K562 (cell line): ENCODE results near the gene ARHGAP18. TPM values are rescaled to one million over a fixed set of nuclear protein-coding genes. Genes with fewer than 3 reads are reported as not detected.

ENCODE experiments used
- CEBPG ChIP-seq, 3 experiments: fragments of 200-800 bp in 1 of 3; sonication (Bioruptor generic) in 1 of 3; sonication (generic) in 1 of 3; formaldehyde crosslinking in 1 of 3; IDR thresholded peaks in 2 of 3; conservative IDR thresholded peaks in 1 of 3; 2 replicates each; pipeline versions ENCODE4 v1.6.1 to v1.8.0; 2016 to 2022; ENCODE audit warnings: missing compliant biosample characterization in 2 of 3, missing genetic modification characterization in 2 of 3, mild to moderate bottlenecking in 1 of 3, missing genetic modification reagents in 1 of 3
- CSDE1 ChIP-seq, 2 experiments: fragments of 450-650 bp; IDR thresholded peaks; 2 replicates each; pipeline ENCODE4 v1.6.1; 2016; ENCODE audit warnings: mild to moderate bottlenecking in 1 of 2
- CTBP1 ChIP-seq: fragments of 450-650 bp; IDR thresholded peaks from 2 replicates; pipeline ENCODE4 v1.6.1; 2016; ENCODE audit warnings: borderline replicate concordance
- ESRRB ChIP-seq: fragments of 250-450 bp; sonication (Bioruptor Pico); IDR thresholded peaks from 2 replicates; pipeline ENCODE4 v1.5.0; 2020; ENCODE audit warnings: mild to moderate bottlenecking, moderate library complexity, borderline replicate concordance
- FOXA3 ChIP-seq, 2 experiments: fragments of 450-650 bp in 1 of 2; sonication (generic) in 1 of 2; formaldehyde crosslinking; IDR thresholded peaks in 1 of 2; conservative IDR thresholded peaks in 1 of 2; 2 replicates each; pipeline versions ENCODE4 v1.4.0 to v1.8.0; 2020 to 2022; ENCODE audit warnings: mild to moderate bottlenecking in 2 of 2, missing genetic modification reagents in 1 of 2
- FUS ChIP-seq: fragments of 200-400 bp; formaldehyde crosslinking; optimal IDR thresholded peaks from 2 replicates; pipeline ENCODE3; 2017; ENCODE audit warnings: low read depth, low read length
- GABPB1 ChIP-seq: sonication (generic); formaldehyde crosslinking; IDR thresholded peaks from 2 replicates; pipeline ENCODE4 v1.8.0; 2022; ENCODE audit warnings: mild to moderate bottlenecking, missing genetic modification reagents
- GTF2E2 ChIP-seq: fragments of 200-800 bp; sonication (Bioruptor generic); IDR thresholded peaks from 2 replicates; pipeline ENCODE4 v1.6.1; 2016; ENCODE audit warnings: missing genetic modification characterization, missing compliant biosample characterization
- KLF6 ChIP-seq: fragments of 250-450 bp; sonication (Bioruptor Pico); IDR thresholded peaks from 2 replicates; pipeline ENCODE4 v1.4.0; 2020; ENCODE audit warnings: mild to moderate bottlenecking, moderate library complexity, borderline replicate concordance
- NCOA6 ChIP-seq: fragments of 450-650 bp; IDR thresholded peaks from 2 replicates; pipeline ENCODE4 v1.6.1; 2017; ENCODE audit warnings: mild to moderate bottlenecking
- NFRKB ChIP-seq: fragments of 450-650 bp; IDR thresholded peaks from 2 replicates; pipeline ENCODE4 v1.6.1; 2016; ENCODE audit warnings: low read depth
- NKRF ChIP-seq: fragments of 450-650 bp; IDR thresholded peaks from 2 replicates; pipeline ENCODE4 v1.6.1; 2016; ENCODE audit warnings: borderline replicate concordance
- PURB ChIP-seq: sonication (generic); formaldehyde crosslinking; IDR thresholded peaks from 2 replicates; pipeline ENCODE4 v1.9.0; 2021; ENCODE audit warnings: low read depth, mild to moderate bottlenecking, missing genetic modification reagents
- RBM34 ChIP-seq: fragments of 200-400 bp; formaldehyde crosslinking; IDR thresholded peaks from 2 replicates; pipeline ENCODE4 v1.6.1; 2018; ENCODE audit warnings: low read length, borderline replicate concordance; ENCODE audit not compliant: insufficient read depth
- SMARCA5 ChIP-seq: fragments of 450-650 bp; IDR thresholded peaks from 2 replicates; pipeline ENCODE4 v1.6.1; 2016
- TCF7L2 ChIP-seq: fragments of 150-350 bp; IDR thresholded peaks from 2 replicates; pipeline ENCODE4 v1.6.1; 2016; ENCODE audit warnings: low read depth, mild to moderate bottlenecking, low read length, moderate library complexity
- TEAD2 ChIP-seq: fragments of 450-650 bp; IDR thresholded peaks from 2 replicates; pipeline ENCODE4 v1.6.1; 2016; ENCODE audit warnings: missing genetic modification characterization, control low read depth, missing compliant biosample characterization
- TFAM ChIP-seq: fragments of 250-450 bp; sonication (Bioruptor Pico); conservative IDR thresholded peaks from 2 replicates; pipeline ENCODE4 v1.5.0; 2021; ENCODE audit warnings: mild to moderate bottlenecking, moderate library complexity
- TOE1 ChIP-seq, 2 experiments: fragments of 450-650 bp in 1 of 2; sonication (generic) in 1 of 2; formaldehyde crosslinking in 1 of 2; IDR thresholded peaks; 2 replicates each; pipeline versions ENCODE4 v1.7.1 to v1.8.0; 2016 to 2022; ENCODE audit warnings: borderline replicate concordance in 2 of 2, mild to moderate bottlenecking in 2 of 2, antibody characterized with exemption in 1 of 2, inconsistent platforms in 1 of 2, low read depth in 1 of 2, missing genetic modification reagents in 1 of 2, moderate library complexity in 1 of 2
- U2AF2 ChIP-seq: fragments of 200-400 bp; formaldehyde crosslinking; optimal IDR thresholded peaks from 2 replicates; pipeline ENCODE3; 2017; ENCODE audit warnings: low read depth, mild to moderate bottlenecking, low read length
- ZNF395 ChIP-seq: fragments of 200-800 bp; sonication (Bioruptor generic); IDR thresholded peaks from 2 replicates; pipeline ENCODE4 v1.6.1; 2017; ENCODE audit warnings: missing genetic modification characterization, missing compliant biosample characterization
- ZNF764 ChIP-seq: fragments of 250-450 bp; sonication (Bioruptor Pico); IDR thresholded peaks from 2 replicates; pipeline ENCODE4 v1.4.0; 2020; ENCODE audit warnings: low read depth, mild to moderate bottlenecking, moderate library complexity
- ZZZ3 ChIP-seq: fragments of 450-650 bp; IDR thresholded peaks from 2 replicates; pipeline ENCODE4 v1.6.1; 2016; ENCODE audit warnings: antibody characterized with exemption, mild to moderate bottlenecking, moderate library complexity
- polyA plus RNA-seq, 8 experiments: library from polyadenylated mRNA; depleted of rRNA in 4 of 8; stranded (reverse) in 5 of 8; unstranded in 3 of 8; fragments of >200 nt; fragmentation: Nextera tagmentation in 2 of 8; fragmentation: Illumina TruSeq in 1 of 8; extraction: Ambion mirVana in 2 of 8; extraction: Trizol in 1 of 8; gene quantifications; 2 replicates each; pipeline versions ENCODE4 v1.2.1 to v1.2.3, GENCODE V29; 2011 to 2014; ENCODE audit warnings: inconsistent platforms in 1 of 8, missing spikeins in 1 of 8
- total RNA-seq, 7 experiments: library from RNA; depleted of rRNA in 6 of 7; stranded (reverse); fragments of >200 nt in 6 of 7; fragmentation: Illumina TruSeq in 2 of 7; extraction: Trizol in 2 of 7; gene quantifications; 2 replicates each; pipeline versions ENCODE4 v1.2.1 to v1.2.3, GENCODE V29; 2011 to 2021; ENCODE audit warnings: low replicate concordance in 1 of 7

ARHGAP18 gene
- total and polyA plus RNA-seq, 9 of the 15 experiments (the other 6 are each of a cell fraction or from before 2014, with no cell fraction given) = 13.3 to 29.7 (median 21.1) TPM

GRCh38 chr6:129748212-129748900, 38.4 kb upstream of the ARHGAP18 start (continued):
- TF ChIP-seq NFRKB (peak; percentile 66; the same call in 1 of the 2 replicates), RBM34 (no peak), FUS (no peak), TFAM (CRISPR knock-in tag) (no peak), ZNF764 (CRISPR knock-in tag) (no peak), KLF6 (CRISPR knock-in tag) (0 out of 2 replicates have a peak, but pooled peaks have one; percentile 71), U2AF2 (no peak), GTF2E2 (tag) (peak; percentile 77; the same call in 1 of the 2 replicates), ZNF395 (CRISPR knock-in tag) (peak; percentile 49; the same call in 1 of the 2 replicates), CSDE1 (IDR thresholded peaks at IDR 0.05) (no peak), ZZZ3 (0 out of 2 replicates have a peak, but pooled peaks have one; percentile 18), CTBP1 (peak; percentile 94), GABPB1 (CRISPR knock-in tag) (no peak), SMARCA5 (no peak), ESRRB (no peak), TOE1 (IDR thresholded peaks at IDR 0.05; ENCODE audit: borderline replicate concordance) (peak; percentile 46; the same call in 1 of the 2 replicates), TOE1 (CRISPR knock-in tag; IDR thresholded peaks at IDR 0.05; ENCODE audit: borderline replicate concordance, low read depth) (no peak), TEAD2 (tag) (peak; percentile 97), NKRF (no peak), CEBPG (CRISPR knock-in tag; IDR thresholded peaks at IDR 0.05) (peak; percentile 99), CEBPG (tag; conservative IDR thresholded peaks at IDR 0.05 in 1 of 2, IDR thresholded peaks at IDR 0.05 in 1 of 2) (peak; percentile 96 to 97), TCF7L2 (no peak), FOXA3 (CRISPR knock-in tag; conservative IDR thresholded peaks at IDR 0.05 in 1 of 2, IDR thresholded peaks at IDR 0.05 in 1 of 2) (0 out of 4 replicates have a peak, but pooled peaks of 1 of the 2 experiments have one; percentile 8), NCOA6 (no peak), PURB (CRISPR knock-in tag) (no peak)
